Stimulated activated CD8-positive, alpha-beta memory T cell treated with anti-CD3 and anti-CD28 coated beads, Interleukin-12 subunit alpha, Interleukin-12 subunit beta, amount 100 ng/mL, for 1 hour (primary cell): Measurements from ENCODE around the gene KIRREL3.
"Not testable (repeated sequence)": the region's sequence is repeated elsewhere in the genome, so short reads cannot be mapped to it uniquely, and the experiment has no call there.

Source experiments
- DNase-seq: peaks from one replicate; pipeline ENCODE4 v3.0.0-alpha.2; 2020; ENCODE audit warnings: low read depth

The KIRREL3 gene

GRCh38 chr11:126381960-126382359 lies 618.6 kb downstream of the KIRREL3 start:
- not testable (repeated sequence) for DNase-seq

GRCh38 chr11:126380909-126381308 lies 619.7 kb downstream of the KIRREL3 start:
- DNase-seq = no peak

GRCh38 chr11:126378763-126379162 lies 621.8 kb downstream of the KIRREL3 start:
- DNase-seq = no peak

GRCh38 chr11:126375726-126376125 lies 624.8 kb downstream of the KIRREL3 start:
- DNase-seq = no peak

GRCh38 chr11:126374562-126375300 lies 625.8 kb downstream of the KIRREL3 start:
- not testable (repeated sequence) for DNase-seq

DNA sequence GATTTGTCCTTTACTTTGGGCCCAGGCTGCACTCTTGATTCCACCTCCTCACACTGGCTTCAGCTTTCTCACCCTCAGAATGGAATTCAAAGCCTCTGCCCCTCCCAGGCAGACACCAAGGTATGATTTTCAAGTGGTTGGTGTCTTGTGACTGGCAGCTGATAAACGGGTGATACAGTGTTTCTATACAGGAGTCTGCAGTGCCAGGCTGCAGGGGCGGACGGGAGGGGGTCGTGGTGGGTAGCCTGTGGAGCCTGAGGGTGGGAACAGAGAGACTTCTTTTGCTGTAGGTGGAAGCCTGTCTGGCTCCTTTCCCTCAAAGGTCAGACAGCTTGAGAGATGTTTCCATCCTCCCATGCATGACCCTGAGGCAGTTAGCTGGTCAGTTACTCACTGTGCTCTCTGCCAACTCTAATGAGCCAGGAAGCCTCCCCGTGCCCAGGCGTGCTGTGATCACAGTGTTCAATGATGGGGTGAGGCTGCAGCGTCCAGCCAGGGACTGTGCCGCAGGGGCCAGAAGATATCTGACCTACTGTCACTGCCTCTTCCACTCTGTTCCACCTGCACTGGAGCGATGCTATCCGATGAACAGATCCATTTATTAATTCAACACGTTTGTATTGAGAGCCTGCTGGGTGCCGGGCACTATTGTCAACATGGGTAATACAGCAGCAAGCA lies 627.0 kb downstream of the KIRREL3 start:
- DNase-seq = not testable (repeated sequence)
